Measurements from ENCODE around the gene ARFGAP3. TPM values are rescaled to one million over a fixed set of nuclear protein-coding genes. Genes with fewer than 3 reads are reported as not detected.

The ARFGAP3 gene
- total RNA-seq, 1 experiment from 2014 or later = 16.9 TPM

DNA sequence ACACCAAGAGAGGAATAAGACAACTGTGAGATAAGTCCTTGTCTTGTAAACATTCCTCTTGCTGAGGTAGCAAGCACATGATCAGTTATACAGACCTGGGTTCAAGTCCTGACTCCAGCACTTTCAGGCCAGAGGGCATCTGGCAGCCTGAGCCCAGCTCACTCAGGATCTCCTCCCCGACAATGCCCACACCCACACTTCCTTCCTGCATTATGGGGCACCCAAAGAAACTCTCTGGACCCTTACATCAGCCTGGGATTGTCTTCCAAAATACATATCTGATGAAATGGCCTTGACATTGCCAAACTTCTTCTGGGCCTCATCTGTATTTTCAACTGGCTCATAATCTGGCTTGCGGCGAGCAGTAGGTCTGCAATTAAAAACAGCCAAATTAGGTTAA, 48.6 kb downstream of the ARFGAP3 start (continued):
- TF ChIP-seq, protein P1, sequence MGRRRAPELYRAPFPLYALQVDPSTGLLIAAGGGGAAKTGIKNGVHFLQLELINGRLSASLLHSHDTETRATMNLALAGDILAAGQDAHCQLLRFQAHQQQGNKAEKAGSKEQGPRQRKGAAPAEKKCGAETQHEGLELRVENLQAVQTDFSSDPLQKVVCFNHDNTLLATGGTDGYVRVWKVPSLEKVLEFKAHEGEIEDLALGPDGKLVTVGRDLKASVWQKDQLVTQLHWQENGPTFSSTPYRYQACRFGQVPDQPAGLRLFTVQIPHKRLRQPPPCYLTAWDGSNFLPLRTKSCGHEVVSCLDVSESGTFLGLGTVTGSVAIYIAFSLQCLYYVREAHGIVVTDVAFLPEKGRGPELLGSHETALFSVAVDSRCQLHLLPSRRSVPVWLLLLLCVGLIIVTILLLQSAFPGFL (CRISPR knock-in tag; IDR thresholded peaks at IDR 0.05; ENCODE audit: borderline replicate concordance) = no peak
- TF ChIP-seq, protein P2, sequence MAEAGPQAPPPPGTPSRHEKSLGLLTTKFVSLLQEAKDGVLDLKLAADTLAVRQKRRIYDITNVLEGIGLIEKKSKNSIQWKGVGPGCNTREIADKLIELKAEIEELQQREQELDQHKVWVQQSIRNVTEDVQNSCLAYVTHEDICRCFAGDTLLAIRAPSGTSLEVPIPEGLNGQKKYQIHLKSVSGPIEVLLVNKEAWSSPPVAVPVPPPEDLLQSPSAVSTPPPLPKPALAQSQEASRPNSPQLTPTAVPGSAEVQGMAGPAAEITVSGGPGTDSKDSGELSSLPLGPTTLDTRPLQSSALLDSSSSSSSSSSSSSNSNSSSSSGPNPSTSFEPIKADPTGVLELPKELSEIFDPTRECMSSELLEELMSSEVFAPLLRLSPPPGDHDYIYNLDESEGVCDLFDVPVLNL (CRISPR knock-in tag; IDR thresholded peaks at IDR 0.05; ENCODE audit: borderline replicate concordance, low read depth) = no peak
- TF ChIP-seq, protein P3, sequence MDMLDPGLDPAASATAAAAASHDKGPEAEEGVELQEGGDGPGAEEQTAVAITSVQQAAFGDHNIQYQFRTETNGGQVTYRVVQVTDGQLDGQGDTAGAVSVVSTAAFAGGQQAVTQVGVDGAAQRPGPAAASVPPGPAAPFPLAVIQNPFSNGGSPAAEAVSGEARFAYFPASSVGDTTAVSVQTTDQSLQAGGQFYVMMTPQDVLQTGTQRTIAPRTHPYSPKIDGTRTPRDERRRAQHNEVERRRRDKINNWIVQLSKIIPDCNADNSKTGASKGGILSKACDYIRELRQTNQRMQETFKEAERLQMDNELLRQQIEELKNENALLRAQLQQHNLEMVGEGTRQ (CRISPR knock-in tag; IDR thresholded peaks at IDR 0.05) = no peak
- TF ChIP-seq, protein P4, sequence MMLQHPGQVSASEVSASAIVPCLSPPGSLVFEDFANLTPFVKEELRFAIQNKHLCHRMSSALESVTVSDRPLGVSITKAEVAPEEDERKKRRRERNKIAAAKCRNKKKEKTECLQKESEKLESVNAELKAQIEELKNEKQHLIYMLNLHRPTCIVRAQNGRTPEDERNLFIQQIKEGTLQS (CRISPR knock-in tag; conservative IDR thresholded peaks at IDR 0.05) = no peak
- TF ChIP-seq, protein P5, sequence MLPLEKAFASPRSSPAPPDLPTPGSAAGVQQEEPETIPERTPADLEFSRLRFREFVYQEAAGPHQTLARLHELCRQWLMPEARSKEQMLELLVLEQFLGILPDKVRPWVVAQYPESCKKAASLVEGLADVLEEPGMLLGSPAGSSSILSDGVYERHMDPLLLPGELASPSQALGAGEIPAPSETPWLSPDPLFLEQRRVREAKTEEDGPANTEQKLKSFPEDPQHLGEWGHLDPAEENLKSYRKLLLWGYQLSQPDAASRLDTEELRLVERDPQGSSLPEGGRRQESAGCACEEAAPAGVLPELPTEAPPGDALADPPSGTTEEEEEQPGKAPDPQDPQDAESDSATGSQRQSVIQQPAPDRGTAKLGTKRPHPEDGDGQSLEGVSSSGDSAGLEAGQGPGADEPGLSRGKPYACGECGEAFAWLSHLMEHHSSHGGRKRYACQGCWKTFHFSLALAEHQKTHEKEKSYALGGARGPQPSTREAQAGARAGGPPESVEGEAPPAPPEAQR (CRISPR knock-in tag; IDR thresholded peaks at IDR 0.05) = no peak

DNA sequence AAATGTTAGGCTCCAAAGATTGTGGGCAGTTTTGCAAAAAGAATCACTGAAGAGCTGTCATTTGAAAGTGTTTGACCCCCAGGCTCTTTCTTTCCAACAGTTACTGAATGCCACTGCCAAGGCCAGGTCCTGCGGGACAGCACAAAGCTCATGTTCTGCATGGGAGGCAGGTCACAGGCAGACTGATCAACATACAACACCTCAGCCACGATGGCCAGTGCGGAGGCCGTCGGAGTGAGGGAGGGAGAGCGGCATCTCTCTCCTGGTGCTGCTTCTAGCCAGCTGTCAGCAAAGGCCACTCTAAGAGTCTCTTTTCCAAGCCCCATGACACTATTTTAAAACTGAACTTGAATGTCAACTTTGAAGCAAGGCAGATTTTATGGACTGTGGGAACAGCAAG, 49.9 kb downstream of the ARFGAP3 start:
- POLR2A ChIA-PET = no interaction called here
- Mint-ChIP-seq H3K27me3 (ENCODE audit: low read depth) (no peaks in the 10 kb centered on the region), H3K4me1 (peaks cover 13% of the 10 kb centered on the region), H3K4me3 (no peak overlapping the region), H3K36me3 (peaks cover 7% of the 10 kb centered on the region), H3K9me3 (no peaks in the 10 kb centered on the region), H3K27ac (no peak overlapping the region)
- TF ChIP-seq, protein P6, sequence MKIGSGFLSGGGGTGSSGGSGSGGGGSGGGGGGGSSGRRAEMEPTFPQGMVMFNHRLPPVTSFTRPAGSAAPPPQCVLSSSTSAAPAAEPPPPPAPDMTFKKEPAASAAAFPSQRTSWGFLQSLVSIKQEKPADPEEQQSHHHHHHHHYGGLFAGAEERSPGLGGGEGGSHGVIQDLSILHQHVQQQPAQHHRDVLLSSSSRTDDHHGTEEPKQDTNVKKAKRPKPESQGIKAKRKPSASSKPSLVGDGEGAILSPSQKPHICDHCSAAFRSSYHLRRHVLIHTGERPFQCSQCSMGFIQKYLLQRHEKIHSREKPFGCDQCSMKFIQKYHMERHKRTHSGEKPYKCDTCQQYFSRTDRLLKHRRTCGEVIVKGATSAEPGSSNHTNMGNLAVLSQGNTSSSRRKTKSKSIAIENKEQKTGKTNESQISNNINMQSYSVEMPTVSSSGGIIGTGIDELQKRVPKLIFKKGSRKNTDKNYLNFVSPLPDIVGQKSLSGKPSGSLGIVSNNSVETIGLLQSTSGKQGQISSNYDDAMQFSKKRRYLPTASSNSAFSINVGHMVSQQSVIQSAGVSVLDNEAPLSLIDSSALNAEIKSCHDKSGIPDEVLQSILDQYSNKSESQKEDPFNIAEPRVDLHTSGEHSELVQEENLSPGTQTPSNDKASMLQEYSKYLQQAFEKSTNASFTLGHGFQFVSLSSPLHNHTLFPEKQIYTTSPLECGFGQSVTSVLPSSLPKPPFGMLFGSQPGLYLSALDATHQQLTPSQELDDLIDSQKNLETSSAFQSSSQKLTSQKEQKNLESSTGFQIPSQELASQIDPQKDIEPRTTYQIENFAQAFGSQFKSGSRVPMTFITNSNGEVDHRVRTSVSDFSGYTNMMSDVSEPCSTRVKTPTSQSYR (CRISPR knock-in tag; IDR thresholded peaks at IDR 0.05) = no peak
- TF ChIP-seq CBFB (CRISPR knock-in tag; IDR thresholded peaks at IDR 0.05; ENCODE audit: low read depth) (no peak), ESRRA (CRISPR knock-in tag; IDR thresholded peaks at IDR 0.05; ENCODE audit: borderline replicate concordance) (no peak), ZNF396 (CRISPR knock-in tag; IDR thresholded peaks at IDR 0.05; ENCODE audit: borderline replicate concordance) (no peak), TCF7 (CRISPR knock-in tag; IDR thresholded peaks at IDR 0.05; ENCODE audit: low read depth) (no peak), ETV6 (CRISPR knock-in tag; IDR thresholded peaks at IDR 0.05) (no peak), JAZF1 (CRISPR knock-in tag; IDR thresholded peaks at IDR 0.05) (no peak), GABPB1 (CRISPR knock-in tag; IDR thresholded peaks at IDR 0.05) (no peak), NFE2L1 (CRISPR knock-in tag; IDR thresholded peaks at IDR 0.05) (no peak), TP53 (CRISPR knock-in tag; IDR thresholded peaks at IDR 0.05) (no peak), TEAD4 (CRISPR knock-in tag; IDR thresholded peaks at IDR 0.05) (no peak), RORB (CRISPR knock-in tag; IDR thresholded peaks at IDR 0.05) (no peak)
- TF ChIP-seq, protein P7, sequence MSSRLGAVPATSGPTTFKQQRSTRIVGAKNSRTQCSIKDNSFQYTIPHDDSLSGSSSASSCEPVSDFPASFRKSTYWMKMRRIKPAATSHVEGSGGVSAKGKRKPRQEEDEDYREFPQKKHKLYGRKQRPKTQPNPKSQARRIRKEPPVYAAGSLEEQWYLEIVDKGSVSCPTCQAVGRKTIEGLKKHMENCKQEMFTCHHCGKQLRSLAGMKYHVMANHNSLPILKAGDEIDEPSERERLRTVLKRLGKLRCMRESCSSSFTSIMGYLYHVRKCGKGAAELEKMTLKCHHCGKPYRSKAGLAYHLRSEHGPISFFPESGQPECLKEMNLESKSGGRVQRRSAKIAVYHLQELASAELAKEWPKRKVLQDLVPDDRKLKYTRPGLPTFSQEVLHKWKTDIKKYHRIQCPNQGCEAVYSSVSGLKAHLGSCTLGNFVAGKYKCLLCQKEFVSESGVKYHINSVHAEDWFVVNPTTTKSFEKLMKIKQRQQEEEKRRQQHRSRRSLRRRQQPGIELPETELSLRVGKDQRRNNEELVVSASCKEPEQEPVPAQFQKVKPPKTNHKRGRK (CRISPR knock-in tag; IDR thresholded peaks at IDR 0.05; ENCODE audit: borderline replicate concordance) = no peak
- TF ChIP-seq, protein P4 (CRISPR knock-in tag; conservative IDR thresholded peaks at IDR 0.05) = no peak
- TF ChIP-seq, protein P8, sequence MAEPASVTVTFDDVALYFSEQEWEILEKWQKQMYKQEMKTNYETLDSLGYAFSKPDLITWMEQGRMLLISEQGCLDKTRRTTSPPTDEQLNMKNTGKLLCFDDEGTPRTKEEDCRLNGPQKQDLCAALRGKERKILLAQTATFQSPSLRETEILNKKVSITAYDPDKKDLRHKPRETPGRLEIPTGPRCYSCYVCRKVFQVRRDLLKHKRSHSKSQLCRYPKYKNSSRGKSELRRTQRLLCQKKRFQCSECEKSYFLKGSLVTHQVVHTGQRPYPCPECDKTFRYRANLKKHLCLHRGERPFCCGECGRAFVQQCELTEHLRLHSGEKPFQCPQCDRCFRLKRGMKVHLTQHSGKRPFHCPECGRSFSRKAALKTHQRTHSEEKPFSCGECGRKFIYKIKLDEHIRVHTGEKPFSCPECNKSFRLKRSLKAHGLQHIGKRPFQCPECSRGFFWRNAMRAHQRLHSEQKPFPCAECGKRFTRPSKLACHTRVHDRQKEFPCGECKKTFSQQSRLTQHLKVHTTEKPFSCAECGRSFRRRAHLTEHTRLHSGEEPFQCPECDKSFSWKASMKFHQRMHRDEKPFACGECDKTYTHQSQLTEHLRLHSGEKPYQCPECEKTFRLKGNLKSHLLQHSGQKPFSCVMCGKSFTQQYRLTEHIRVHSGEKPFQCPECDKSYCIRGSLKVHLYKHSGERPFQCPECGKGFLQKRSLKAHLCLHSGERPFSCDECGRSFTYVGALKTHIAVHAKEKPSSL (CRISPR knock-in tag; conservative IDR thresholded peaks at IDR 0.05) = no peak
- TF ChIP-seq, protein P9, sequence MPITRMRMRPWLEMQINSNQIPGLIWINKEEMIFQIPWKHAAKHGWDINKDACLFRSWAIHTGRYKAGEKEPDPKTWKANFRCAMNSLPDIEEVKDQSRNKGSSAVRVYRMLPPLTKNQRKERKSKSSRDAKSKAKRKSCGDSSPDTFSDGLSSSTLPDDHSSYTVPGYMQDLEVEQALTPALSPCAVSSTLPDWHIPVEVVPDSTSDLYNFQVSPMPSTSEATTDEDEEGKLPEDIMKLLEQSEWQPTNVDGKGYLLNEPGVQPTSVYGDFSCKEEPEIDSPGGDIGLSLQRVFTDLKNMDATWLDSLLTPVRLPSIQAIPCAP (CRISPR knock-in tag; IDR thresholded peaks at IDR 0.05) = no peak
- CTCF ChIA-PET = interaction anchor here (0.6 to 2.9 kb wide), 7 partner anchors 12 to 186 kb away, joined by 3 to 13 read pairs (median 4); no protein-coding TSS in a partner anchor
- DNase-seq (ENCODE audit: low spot score) (no peak), ATAC-seq (no peak)

Data from WTC11 (cell line).